Osteoblast (primary cell): ENCODE data around the gene KPNA3. TPM values are rescaled to one million over a fixed set of nuclear protein-coding genes. Genes with fewer than 3 reads are reported as not detected.
A peak's percentile ranks its signal among the peaks of the same experiment; 100 is the strongest.

Source experiments
- DNase-seq: peaks from one replicate; pipeline ENCODE4 v3.0.0; 2011; ENCODE audit warnings: low spot score, mixed read lengths; ENCODE audit not compliant: insufficient read length; ENCODE audit errors: missing footprints
- H2AFZ ChIP-seq: 2 replicates; pipeline ENCODE4 v1.6.0; 2011; ENCODE audit warnings: mild to moderate bottlenecking, low read length
- H3K27ac ChIP-seq: 2 replicates; pipeline ENCODE4 v1.5.1; 2011; ENCODE audit warnings: mild to moderate bottlenecking, low read depth, low read length, moderate library complexity
- H3K27me3 ChIP-seq: 2 replicates; pipeline ENCODE4 v1.6.0; 2012; ENCODE audit warnings: mild to moderate bottlenecking, control low read depth, inconsistent platforms, low read length, moderate library complexity; ENCODE audit not compliant: insufficient read depth
- H3K36me3 ChIP-seq: 2 replicates; pipeline ENCODE4 v1.5.1; 2011; ENCODE audit warnings: mild to moderate bottlenecking, low read length, control low read depth, moderate library complexity; ENCODE audit not compliant: insufficient read depth
- H3K4me1 ChIP-seq: 2 replicates; pipeline ENCODE4 v1.5.1; 2011; ENCODE audit warnings: mild to moderate bottlenecking, low read length, control low read depth, moderate library complexity; ENCODE audit not compliant: insufficient read depth
- H3K4me2 ChIP-seq: 2 replicates; pipeline ENCODE4 v1.6.0; 2011; ENCODE audit warnings: mild to moderate bottlenecking, low read length; ENCODE audit not compliant: insufficient read depth
- H3K4me3 ChIP-seq: fragments of 200-600 bp; sonication (generic); 3 replicates; pipeline ENCODE4 v1.5.1; 2012; ENCODE audit warnings: mild to moderate bottlenecking, low read length, inconsistent platforms; ENCODE audit not compliant: insufficient read depth
- H3K79me2 ChIP-seq: 2 replicates; pipeline ENCODE4 v1.6.0; 2012; ENCODE audit warnings: mild to moderate bottlenecking, low read length, control low read depth, inconsistent platforms; ENCODE audit not compliant: insufficient read depth
- H3K9me3 ChIP-seq: 2 replicates; pipeline ENCODE4 v1.5.1; 2011; ENCODE audit warnings: low read depth, low read length, control low read depth
- H4K20me1 ChIP-seq: 2 replicates; pipeline ENCODE4 v1.6.0; 2012; ENCODE audit warnings: mild to moderate bottlenecking, low read length, control low read depth; ENCODE audit not compliant: insufficient read depth
- total RNA-seq: library from RNA; depleted of rRNA; stranded (reverse); fragments of >200 nt; gene quantifications from 2 replicates; pipeline ENCODE4 v1.2.3, GENCODE V29; 2012
- TF ChIP-seq, protein P1 (sequence below): IDR thresholded peaks from 2 replicates; pipeline ENCODE4 v1.5.1; 2011; ENCODE audit warnings: mild to moderate bottlenecking, low read depth, low read length, moderate library complexity; ENCODE audit errors: extremely low read depth

The KPNA3 gene
- total RNA-seq, 1 donor, result 42.0 TPM

DNA sequence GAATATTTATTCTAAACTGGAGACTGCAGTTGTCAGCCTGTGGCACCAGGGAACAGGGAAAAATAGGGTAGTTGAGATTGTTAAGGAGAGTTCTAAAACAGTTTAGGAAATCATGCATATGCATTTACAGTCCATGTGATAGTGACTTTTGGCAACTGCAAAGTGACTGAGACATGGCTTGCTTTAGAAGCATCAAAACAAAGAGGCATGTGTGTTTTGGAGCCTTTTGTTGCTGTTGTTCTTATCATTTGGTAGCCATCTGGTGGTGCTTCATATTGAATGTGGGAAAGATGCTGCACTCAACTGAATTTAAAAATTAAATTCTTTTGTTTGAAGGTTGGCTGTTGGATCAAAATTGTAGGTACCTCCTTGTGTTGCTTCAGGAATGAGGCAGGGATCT lies 91.0 kb downstream of the KPNA3 start:
- Histone ChIP-seq H3K27ac (no peak overlapping the region), H3K4me2 (no peak overlapping the region), H3K4me1 (no peaks in the 10 kb centered on the region), H3K27me3 (no peaks in the 10 kb centered on the region), H3K79me2 (no peaks in the 10 kb centered on the region), H3K36me3 (peaks cover 51% of the 10 kb centered on the region), H4K20me1 (no peaks in the 10 kb centered on the region), H3K4me3 (no peak overlapping the region), H3K9me3 (no peaks in the 10 kb centered on the region), H2AFZ (no peak overlapping the region)
- no peak for DNase-seq
- TF ChIP-seq, protein P1, sequence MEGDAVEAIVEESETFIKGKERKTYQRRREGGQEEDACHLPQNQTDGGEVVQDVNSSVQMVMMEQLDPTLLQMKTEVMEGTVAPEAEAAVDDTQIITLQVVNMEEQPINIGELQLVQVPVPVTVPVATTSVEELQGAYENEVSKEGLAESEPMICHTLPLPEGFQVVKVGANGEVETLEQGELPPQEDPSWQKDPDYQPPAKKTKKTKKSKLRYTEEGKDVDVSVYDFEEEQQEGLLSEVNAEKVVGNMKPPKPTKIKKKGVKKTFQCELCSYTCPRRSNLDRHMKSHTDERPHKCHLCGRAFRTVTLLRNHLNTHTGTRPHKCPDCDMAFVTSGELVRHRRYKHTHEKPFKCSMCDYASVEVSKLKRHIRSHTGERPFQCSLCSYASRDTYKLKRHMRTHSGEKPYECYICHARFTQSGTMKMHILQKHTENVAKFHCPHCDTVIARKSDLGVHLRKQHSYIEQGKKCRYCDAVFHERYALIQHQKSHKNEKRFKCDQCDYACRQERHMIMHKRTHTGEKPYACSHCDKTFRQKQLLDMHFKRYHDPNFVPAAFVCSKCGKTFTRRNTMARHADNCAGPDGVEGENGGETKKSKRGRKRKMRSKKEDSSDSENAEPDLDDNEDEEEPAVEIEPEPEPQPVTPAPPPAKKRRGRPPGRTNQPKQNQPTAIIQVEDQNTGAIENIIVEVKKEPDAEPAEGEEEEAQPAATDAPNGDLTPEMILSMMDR, result no peak

DNA sequence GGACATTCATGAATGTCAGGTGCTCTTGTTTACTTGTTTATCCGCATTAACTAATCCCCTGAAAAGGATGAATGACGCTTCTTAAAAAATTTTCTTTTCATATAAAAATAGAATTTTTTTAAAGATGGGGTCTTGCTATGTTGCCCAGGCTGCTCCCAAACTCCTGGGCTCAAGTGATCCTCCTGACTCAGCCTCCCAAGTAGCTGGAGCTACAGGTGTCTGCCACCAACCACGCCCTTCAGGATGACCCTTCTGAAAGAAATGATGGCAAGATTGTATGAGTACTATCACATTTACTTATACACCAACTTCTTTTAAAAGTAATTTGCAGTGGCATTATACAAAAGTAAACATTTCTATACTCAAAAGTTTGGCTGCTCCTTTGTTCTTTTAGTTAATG lies 95.0 kb downstream of the KPNA3 start:
- no peak for DNase-seq
- H3K36me3 ChIP-seq, result peaks cover 33% of the 10 kb centered on the region
- no peak overlapping the region for H3K4me2 ChIP-seq
- no peak overlapping the region for H2AFZ ChIP-seq
- H3K4me1 ChIP-seq, result peaks cover 3% of the 10 kb centered on the region
- no peaks in the 10 kb centered on the region for H4K20me1 ChIP-seq
- no peaks in the 10 kb centered on the region for H3K27me3 ChIP-seq
- TF ChIP-seq, protein P1, result no peak
- no peaks in the 10 kb centered on the region for H3K79me2 ChIP-seq
- H3K4me3 ChIP-seq, result no peak overlapping the region
- H3K9me3 ChIP-seq, result no peaks in the 10 kb centered on the region
- no peak overlapping the region for H3K27ac ChIP-seq

DNA sequence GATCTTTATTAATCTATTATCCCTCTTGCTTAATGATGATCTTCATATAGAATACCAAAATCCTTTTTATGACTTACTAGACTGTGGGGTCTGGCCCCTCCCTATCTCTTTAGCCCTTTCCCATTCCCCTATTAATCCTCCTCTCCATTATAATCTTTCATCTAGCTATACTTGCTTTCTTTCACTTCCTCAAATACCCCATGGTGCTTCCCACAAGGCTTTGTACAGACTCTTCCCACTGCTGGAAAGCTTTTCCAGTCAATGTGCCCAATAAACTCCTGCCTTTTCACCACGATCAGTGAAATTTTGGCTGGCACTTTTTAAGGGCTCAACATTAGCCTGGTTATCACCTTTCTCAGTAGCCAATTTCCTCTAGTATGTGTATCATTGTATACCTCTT lies 98.0 kb downstream of the KPNA3 start:
- DNase-seq, result no peak
- TF ChIP-seq, protein P1, result no peak
- H3K4me2 ChIP-seq, result no peak overlapping the region
- no peaks in the 10 kb centered on the region for H3K27me3 ChIP-seq
- H3K27ac ChIP-seq, result no peak overlapping the region
- H4K20me1 ChIP-seq, result peaks cover 5% of the 10 kb centered on the region
- H2AFZ ChIP-seq, result no peak overlapping the region
- H3K4me1 ChIP-seq, result peaks cover 12% of the 10 kb centered on the region
- H3K79me2 ChIP-seq, result peaks cover 13% of the 10 kb centered on the region
- no peaks in the 10 kb centered on the region for H3K9me3 ChIP-seq
- peaks cover 12% of the 10 kb centered on the region for H3K36me3 ChIP-seq
- no peak overlapping the region for H3K4me3 ChIP-seq

DNA sequence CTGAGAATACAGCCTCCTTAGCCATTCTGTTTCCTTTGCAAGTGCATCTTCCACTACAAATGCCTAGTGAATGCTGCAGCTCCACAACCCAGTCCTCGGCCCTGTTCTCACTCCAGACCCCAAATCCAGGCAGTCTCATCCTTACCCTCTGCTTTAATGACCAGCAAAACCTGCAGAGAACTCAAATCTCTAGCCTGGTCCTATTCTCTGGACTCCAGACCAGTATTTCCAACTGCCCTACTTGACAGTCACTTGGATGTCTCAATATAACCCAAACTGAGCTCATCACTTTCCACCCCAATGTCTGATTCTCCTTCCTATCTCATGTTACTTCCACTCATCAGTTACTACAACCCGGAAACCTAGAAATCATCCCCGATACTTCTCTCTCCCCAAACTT lies 98.6 kb downstream of the KPNA3 start:
- H3K36me3 ChIP-seq, result peaks cover 12% of the 10 kb centered on the region
- no peaks in the 10 kb centered on the region for H3K27me3 ChIP-seq
- peaks cover 6% of the 10 kb centered on the region for H4K20me1 ChIP-seq
- H3K4me3 ChIP-seq, result no peak overlapping the region
- no peaks in the 10 kb centered on the region for H3K9me3 ChIP-seq
- no peak overlapping the region for H3K27ac ChIP-seq
- DNase-seq, result peak; percentile 58
- H2AFZ ChIP-seq, result no peak overlapping the region
- peaks cover 17% of the 10 kb centered on the region for H3K79me2 ChIP-seq
- no peak overlapping the region for H3K4me2 ChIP-seq
- TF ChIP-seq, protein P1, result no peak
- H3K4me1 ChIP-seq, result peaks cover 13% of the 10 kb centered on the region
